ENCODE data around the gene POLR1D.

The POLR1D gene

DNA sequence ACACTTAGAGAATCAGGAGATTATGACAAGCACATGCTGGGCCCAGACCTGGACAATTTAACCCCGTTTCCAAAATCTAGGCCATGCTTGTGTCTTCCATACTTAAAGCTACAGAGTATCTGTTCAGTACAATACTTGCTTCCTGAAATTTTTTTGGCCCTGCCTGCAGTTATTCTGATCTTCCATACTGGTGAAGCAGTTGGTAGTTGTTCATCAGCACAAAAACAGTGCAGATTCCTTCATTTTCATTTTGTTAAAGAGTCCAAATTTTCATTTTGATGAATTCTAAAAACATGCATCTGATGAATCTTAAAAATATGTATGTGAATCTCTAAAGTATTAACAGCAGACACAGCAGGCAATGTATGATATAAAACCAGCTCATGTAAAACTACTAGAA, 49.2 kb downstream of the POLR1D start:
- in situ Hi-C loops (cut with MboI; ENCODE audit: low sequenced_read_pairs): no loop called here

DNA sequence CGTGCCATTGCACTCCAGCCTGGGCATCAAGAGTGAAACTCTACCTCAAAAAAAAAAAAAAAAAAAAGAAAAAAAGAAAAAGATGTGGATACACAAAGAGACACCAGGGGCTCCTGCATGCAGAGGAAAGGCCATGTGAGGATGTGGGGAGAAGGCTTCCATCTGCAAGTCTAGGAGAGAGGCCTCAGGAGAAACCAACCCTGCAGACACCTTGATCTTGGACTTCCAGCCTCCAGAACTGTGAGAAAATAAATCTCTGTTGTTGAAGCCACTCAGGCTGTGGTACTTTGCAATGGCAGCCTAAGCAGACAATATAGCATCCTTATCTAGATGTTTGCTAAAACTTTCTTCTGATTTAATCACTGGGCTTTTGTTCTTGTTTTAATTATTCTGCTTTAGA, 50.3 kb downstream of the POLR1D start:
- in situ Hi-C loops (cut with MboI; ENCODE audit: low sequenced_read_pairs): no loop called here
